Mucosa of descending colon (tissue), 3 donors: ENCODE data around the gene SZRD1. TPM values are rescaled to one million over a fixed set of nuclear protein-coding genes. Genes with fewer than 3 reads are reported as not detected.

ENCODE experiments used
- ATAC-seq: fragments of 200-7000 bp; cut with Tn5 transposase; one replicate; pipeline ENCODE4 v1.9.1; 2020; ENCODE audit warnings: mild to moderate bottlenecking, moderate library complexity
- DNase-seq, 3 donors: peaks; one replicate each; pipeline ENCODE4 v3.0.0-alpha.2; 2020
- H3K36me3 ChIP-seq: fragments of 200-600 bp; one replicate; pipeline ENCODE4 v1.8.0; 2021; ENCODE audit warnings: low read depth, mild to moderate bottlenecking
- H3K4me1 ChIP-seq: fragments of 200-600 bp; one replicate; pipeline ENCODE4 v1.8.0; 2021; ENCODE audit warnings: low read depth, mild to moderate bottlenecking
- H3K4me3 ChIP-seq: fragments of 200-600 bp; one replicate; pipeline ENCODE4 v1.8.0; 2021; ENCODE audit warnings: mild to moderate bottlenecking
- H3K9me3 ChIP-seq: fragments of 200-600 bp; one replicate; pipeline ENCODE4 v1.8.0; 2021; ENCODE audit warnings: mild to moderate bottlenecking
- CTCF ChIP-seq: fragments of 200-600 bp; IDR thresholded peaks from one replicate; pipeline ENCODE4 v1.8.0; 2022; ENCODE audit warnings: antibody characterized with exemption, mild to moderate bottlenecking
- intact Hi-C, 2 donors: fragments of 100-400 bp; cut with DNase I in 1 of 2; cut with micrococcal nuclease in 1 of 2; formaldehyde crosslinking; loops; one replicate each; pipeline versions ENCODE4 v1.11.0 to v1.11.1; 2022; cut with DNase I, micrococcal nuclease
- total RNA-seq, 3 donors: library from RNA; stranded (reverse); fragmentation: NEBNext Ultra II Directional in 2 of 3; extraction: Animal tissue kit (Norgen Biotek cat#: 25700) in 2 of 3; gene quantifications; one replicate each; pipeline versions ENCODE4 v1.2.1 to v1.2.4, GENCODE V29; 2021 to 2023
- donor health status: DM: no; HTN: no; CAD: no; lungs with moderate emphysema.
- donor health status: DM: no; HTN: no; CAD: no.
- donor health status: DM: no; HTN: yes; CAD: no.

SZRD1 gene
- total RNA-seq, 3 donors from 2014 or later = 105 to 120 (median 112) TPM

GRCh38 chr1:16380868-16381267, 13.8 kb downstream of the SZRD1 start:
- Histone ChIP-seq H3K4me3 (no peak overlapping the region), H3K9me3 (no peaks in the 10 kb centered on the region), H3K36me3 (no peaks in the 10 kb centered on the region), H3K4me1 (peaks cover 10% of the 10 kb centered on the region)
- no peak for ATAC-seq
- intact Hi-C loops = no loop called here
- no peak for DNase-seq
- TF ChIP-seq CTCF = no peak

- Histone ChIP-seq H3K9me3 (no peaks in the 10 kb centered on the region), H3K4me3 (no peak overlapping the region), H3K36me3 (no peaks in the 10 kb centered on the region), H3K4me1 (peaks cover 18% of the 10 kb centered on the region)
- DNase-seq = no peak
- no peak for ATAC-seq
- intact Hi-C loops = no loop called here
- TF ChIP-seq CTCF = no peak
Measured at GRCh38 chr1:16383888-16384287, 16.8 kb downstream of the SZRD1 start.

- Histone ChIP-seq H3K4me3 (no peak overlapping the region), H3K9me3 (no peaks in the 10 kb centered on the region), H3K36me3 (no peaks in the 10 kb centered on the region), H3K4me1 (peaks cover 18% of the 10 kb centered on the region)
- ATAC-seq (no peak), DNase-seq (no peak)
- intact Hi-C loops = no loop called here
- TF ChIP-seq CTCF = no peak
Measured at GRCh38 chr1:16385659-16386453, 18.8 kb downstream of the SZRD1 start.

- TF ChIP-seq CTCF = no peak
- DNase-seq (no peak), ATAC-seq (peak; percentile 34)
- H3K36me3 ChIP-seq = no peaks in the 10 kb centered on the region
- intact Hi-C loops = no loop called here
- H3K4me3 ChIP-seq = no peak overlapping the region
- H3K9me3 ChIP-seq = no peaks in the 10 kb centered on the region
- H3K4me1 ChIP-seq = peaks cover 18% of the 10 kb centered on the region
Measured at GRCh38 chr1:16386454-16387113, 19.5 kb downstream of the SZRD1 start.

- Histone ChIP-seq H3K4me3 (no peak overlapping the region), H3K9me3 (no peaks in the 10 kb centered on the region), H3K36me3 (no peaks in the 10 kb centered on the region), H3K4me1 (peaks cover 18% of the 10 kb centered on the region)
- DNase-seq (peak in 1 of 3 donors; percentile 12), ATAC-seq (peak; percentile 46)
- intact Hi-C loops = no loop called here
- TF ChIP-seq CTCF = no peak
Measured at GRCh38 chr1:16387201-16388188, 20.5 kb downstream of the SZRD1 start.
